LNCaP clone FGC (cell line): ENCODE data around the gene CREB5.

Experiments
- DNase-seq: peaks from one replicate; pipeline ENCODE4 v3.0.0-alpha.2; 2011; ENCODE audit warnings: low read depth
- H3K4me3 ChIP-seq: 2 replicates; pipeline ENCODE4 v1.5.1; 2011; ENCODE audit warnings: mild to moderate bottlenecking, low read depth, low read length, control low read depth
- TF ChIP-seq, protein P1 (sequence below): IDR thresholded peaks from 2 replicates; pipeline ENCODE4 v1.5.1; 2012; ENCODE audit warnings: mild to moderate bottlenecking; ENCODE audit not compliant: control insufficient read depth, insufficient read depth; ENCODE audit errors: extremely low read depth

The CREB5 gene

DNA sequence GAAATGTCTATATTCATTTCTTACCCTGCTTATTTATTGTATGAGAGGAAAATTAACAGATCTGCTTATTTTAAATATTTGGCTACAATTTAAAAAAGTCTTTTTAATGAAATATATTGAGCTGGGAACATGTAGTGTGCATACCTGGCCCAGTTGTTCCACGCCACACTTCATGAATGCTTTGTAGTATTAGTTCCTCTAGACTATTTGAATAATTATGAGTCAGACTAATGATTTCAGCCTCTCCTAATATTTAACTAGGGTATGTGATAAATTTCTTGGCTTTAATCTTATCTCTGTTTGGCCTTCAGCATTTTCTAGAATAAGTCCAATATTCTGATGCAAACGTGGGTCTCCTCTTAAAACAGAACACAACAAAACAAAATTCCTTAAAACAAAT is 226.6 kb downstream of the CREB5 start:
- H3K4me3 ChIP-seq: no peak overlapping the region
- TF ChIP-seq, protein P1, sequence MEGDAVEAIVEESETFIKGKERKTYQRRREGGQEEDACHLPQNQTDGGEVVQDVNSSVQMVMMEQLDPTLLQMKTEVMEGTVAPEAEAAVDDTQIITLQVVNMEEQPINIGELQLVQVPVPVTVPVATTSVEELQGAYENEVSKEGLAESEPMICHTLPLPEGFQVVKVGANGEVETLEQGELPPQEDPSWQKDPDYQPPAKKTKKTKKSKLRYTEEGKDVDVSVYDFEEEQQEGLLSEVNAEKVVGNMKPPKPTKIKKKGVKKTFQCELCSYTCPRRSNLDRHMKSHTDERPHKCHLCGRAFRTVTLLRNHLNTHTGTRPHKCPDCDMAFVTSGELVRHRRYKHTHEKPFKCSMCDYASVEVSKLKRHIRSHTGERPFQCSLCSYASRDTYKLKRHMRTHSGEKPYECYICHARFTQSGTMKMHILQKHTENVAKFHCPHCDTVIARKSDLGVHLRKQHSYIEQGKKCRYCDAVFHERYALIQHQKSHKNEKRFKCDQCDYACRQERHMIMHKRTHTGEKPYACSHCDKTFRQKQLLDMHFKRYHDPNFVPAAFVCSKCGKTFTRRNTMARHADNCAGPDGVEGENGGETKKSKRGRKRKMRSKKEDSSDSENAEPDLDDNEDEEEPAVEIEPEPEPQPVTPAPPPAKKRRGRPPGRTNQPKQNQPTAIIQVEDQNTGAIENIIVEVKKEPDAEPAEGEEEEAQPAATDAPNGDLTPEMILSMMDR: no peak
- DNase-seq: no peak

DNA sequence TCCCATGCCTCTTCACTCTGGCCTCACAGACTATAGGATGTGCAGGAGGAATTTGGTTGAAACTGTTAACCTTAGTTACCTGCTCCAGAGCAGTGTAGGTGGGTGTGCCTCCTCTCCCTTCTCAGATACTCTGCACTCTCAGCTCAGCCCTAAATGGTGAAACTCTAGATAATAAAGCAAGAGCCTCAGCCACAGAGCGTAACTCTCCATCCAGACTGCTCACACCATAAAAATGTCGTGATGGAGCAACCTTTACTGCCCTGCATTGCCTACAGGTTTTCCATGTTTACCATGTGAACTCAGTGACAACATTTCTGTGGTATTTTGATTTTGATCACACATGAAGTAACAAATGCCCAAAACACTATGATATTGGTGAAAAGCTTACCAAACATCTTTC is 227.7 kb downstream of the CREB5 start:
- no peak for DNase-seq

DNA sequence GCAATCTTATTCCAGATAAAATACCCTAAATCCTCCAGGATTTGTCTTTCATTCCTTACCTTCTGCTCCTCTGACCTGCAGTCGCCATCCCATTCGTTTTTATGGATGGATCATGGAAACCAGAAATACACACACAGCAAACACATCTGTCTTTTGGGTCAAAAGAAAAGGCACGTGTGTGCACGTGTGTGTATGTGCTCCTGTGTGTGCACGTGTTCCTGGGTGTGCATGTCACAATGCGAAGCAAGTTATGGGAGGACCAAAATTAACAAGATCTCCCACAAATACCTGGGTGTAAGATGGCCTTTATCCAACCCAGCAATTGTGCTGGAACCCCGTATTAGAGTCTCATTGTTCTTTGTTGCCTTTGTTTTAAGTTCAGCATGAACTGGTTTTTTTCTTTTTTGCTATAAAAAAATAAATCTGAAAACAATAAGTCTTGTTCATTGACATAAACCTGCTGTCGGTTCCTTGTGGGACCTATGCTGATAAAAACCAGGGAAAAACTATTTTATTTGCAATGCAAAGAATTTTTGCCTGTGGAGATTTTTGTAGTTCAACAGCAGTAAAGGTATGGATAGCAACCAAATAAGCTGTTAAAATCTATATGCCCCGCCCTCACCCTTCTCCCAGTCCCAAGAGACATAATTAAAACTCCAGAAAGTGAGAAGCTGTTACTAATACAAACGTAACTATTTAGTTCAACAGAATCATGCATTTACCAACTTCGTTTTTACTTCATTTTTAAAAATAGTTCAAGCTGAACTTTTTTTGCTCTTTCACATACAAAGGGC is 229.6 kb downstream of the CREB5 start:
- DNase-seq: no peak
- TF ChIP-seq, protein P1: no peak
- H3K4me3 ChIP-seq: no peak overlapping the region

More for the DNA sequence above, 227.7 kb downstream of the CREB5 start:
- no peak overlapping the region for H3K4me3 ChIP-seq
- TF ChIP-seq, protein P1: no peak

DNA sequence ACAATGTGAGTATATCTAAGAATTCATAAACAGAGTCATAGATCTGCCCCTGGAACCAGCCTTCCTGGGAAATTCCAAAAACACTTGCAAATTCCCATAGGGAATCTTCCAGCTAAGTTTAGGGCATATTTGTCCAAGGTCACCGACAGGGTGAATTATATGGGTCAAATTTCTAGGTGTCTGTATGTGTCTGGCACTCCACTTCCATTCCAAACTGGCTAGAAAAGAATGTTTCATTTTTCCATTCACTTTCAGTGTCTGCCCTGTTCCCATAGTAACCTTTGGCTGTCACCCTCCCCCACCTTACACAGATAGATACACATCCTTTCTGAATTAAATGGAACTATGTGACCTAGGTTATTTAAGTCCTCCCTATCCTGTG is 230.9 kb downstream of the CREB5 start:
- H3K4me3 ChIP-seq: no peak overlapping the region
- TF ChIP-seq, protein P1: no peak
- DNase-seq: no peak

DNA sequence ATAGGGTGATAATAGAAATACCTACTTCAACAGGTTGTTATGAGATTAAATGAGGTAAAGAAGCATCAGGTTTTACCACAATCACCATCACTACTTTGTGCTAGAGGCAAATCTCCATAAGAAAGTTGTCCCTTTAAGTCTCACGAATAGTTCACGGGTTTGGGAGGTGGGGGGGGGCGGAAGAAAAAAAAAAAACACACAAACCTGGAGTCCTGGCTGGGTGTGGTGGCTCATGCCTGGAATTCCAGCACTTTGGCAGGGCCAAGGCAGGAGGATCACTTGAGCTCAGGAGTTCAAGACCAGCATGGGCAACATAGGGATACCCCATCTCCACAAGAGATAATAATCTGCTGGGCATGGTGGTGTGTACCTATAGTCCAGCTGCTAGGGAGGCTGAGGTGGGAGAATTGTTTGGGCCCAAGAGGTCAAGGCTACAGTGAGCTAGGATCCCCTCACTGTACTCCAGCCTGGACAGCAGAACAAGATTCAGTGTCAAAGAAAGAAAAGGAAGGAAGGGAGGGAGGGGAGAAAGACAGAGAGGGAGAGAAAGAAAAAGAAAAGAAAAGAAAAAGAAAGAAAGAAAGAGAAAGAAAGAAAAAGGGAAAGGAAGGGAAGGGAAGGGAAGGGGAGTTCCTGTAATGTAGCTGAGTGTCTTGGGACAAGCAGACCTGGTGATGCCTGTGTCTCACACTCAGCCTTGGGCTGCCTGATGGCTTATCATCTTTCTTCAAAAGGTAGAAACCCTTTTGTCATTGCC is 231.4 kb downstream of the CREB5 start:
- no peak for DNase-seq
- no peak overlapping the region for H3K4me3 ChIP-seq
- TF ChIP-seq, protein P1: no peak

DNA sequence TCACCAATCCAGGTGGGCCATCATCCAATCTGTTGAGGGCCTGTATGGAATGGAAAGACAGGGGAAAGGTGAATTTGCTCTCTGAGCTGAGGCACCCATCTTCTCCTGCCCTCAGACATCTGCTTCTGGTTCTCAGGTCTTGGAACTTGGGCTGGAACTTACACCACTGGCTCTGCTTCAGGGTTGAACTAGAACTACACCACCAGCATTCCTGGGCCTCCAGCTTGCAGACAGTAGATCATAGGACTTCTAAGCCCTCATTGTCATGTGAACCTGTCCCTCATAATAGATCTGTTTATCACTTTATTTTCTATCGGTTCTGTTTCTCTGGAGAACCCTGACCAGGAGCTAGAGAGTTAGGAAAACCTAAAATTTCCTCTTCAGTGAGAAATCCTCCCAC is 233.5 kb downstream of the CREB5 start:
- TF ChIP-seq, protein P1: no peak
- H3K4me3 ChIP-seq: no peak overlapping the region
- DNase-seq: no peak
